ENCODE data around the gene DYNLL2. TPM values are rescaled to one million over a fixed set of nuclear protein-coding genes. Genes with fewer than 3 reads are reported as not detected.
"Not testable (repeated sequence)": the region's sequence is repeated elsewhere in the genome, so short reads cannot be mapped to it uniquely, and the experiment has no call there.

The DYNLL2 gene
- polyA plus RNA-seq (2013, experiment 1 of 2; ENCODE audit: insufficient read length): 33.3 TPM
- 30.4 TPM for polyA plus RNA-seq (2013, experiment 2 of 2; ENCODE audit: insufficient read length)

- DNase-seq: peak; percentile 97
Measured at GRCh38 chr17:58082870-58083490, at the start of gene DYNLL2. Gene DYNLL2 (plus strand): TSS chr17:58083419. CDS start chr17:58087091, 3,672 bp downstream.

DNA sequence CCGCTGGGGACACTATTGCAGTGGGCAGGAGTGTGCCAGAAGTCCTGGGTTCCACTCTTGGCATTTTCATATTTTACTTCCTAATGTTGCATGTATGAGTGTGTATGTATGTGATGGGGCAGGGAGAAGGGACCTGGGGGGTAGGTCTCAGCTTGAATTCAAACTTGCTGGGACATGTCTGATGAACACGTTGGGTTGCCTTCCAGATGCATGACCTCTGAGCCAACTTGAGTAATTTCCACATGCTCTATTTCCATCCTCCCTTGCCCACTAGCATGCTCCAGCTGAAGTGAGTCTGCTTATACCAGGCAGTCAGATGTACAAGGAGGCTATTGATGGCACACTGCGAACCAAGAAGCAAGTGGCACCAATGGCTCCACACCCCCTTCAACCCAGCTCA lies 43.2 kb upstream of the DYNLL2 start:
- DNase-seq: no peak

DNA sequence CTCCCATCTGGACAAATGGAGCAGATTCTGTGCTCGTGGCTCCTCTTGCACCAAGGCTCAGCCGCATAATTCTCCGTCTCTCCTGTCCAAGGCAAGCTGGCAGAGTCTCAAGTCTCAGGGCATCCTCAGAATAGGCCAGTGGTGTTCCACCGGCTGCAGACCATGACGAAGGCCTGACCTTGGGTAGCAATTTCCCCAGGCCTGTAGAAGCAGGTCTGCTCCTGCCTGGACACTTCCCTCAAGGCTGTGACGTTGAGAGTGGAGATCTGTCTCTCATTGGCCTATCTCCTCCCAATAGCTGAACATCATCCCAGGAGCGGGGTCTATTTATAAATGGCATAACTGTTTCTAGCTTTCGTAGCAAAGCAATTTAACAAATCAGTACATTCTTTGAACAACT lies 42.8 kb upstream of the DYNLL2 start:
- DNase-seq: no peak

DNA sequence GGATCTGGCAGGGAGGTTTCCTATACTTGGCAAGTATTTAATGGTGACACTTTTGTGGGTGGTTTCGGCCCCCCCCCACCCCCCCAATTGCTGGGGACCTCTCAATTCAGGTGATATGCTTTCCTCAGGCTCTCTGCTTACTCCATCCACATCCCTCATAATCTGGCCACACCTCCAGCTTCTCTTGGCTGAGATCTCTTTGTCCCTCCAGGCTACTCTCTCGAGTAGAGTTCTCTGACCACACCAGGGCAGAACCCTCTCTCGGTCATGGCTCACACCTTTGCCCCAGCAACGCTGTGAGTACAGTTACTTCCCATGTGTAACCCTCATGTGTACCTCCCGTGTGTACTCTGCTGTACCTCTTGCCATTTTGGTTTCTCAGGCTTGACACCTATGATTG lies 42.1 kb upstream of the DYNLL2 start:
- DNase-seq: no peak

DNA sequence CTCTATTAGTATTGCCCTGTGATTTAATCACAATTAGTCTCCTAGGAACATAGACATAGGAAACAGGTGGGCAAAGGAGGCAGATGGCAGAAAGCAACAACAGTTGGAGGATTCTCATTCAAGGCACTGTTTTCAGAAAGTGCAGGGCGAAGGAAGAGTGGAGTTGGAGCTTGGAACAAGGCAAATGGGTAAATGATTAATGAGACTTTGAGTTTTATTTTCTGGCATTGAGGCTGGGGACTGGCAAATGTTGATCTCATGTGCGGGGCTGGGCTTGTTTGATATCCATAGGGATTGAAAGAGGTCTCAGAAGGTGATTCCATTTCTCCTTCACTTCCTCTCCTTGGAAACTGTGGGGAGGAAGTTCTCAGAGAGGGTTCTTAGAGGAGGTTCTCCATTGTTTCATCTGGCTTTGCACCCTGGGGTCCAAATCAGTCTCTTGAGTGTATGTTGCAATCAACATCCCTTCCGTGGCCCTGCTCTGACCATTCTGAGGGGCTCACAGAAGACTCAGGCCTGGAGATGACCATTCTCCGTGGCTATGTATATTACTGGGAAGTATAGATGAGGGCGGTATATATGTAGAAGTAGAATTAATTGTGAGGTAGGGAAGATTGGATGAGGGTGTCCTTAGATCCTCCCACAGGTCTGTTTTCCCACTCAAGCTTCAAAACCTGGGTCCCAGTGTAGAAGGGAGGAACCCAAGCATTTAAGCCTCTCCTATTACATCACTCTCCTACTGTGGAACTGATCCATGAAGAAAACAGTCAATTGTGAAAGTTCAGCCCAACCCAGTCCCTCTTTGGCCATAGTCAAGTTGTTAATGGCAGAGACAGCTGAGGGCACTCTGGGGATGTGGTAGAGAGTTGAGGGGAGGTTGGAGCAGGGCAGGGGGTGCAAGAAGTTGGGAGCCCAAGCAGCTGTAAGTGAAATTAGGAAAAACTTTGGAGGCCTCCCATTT lies 39.7 kb upstream of the DYNLL2 start:
- no peak for DNase-seq

- not testable (repeated sequence) for DNase-seq
Measured at GRCh38 chr17:58044256-58044655, 39.0 kb upstream of the DYNLL2 start.

DNA sequence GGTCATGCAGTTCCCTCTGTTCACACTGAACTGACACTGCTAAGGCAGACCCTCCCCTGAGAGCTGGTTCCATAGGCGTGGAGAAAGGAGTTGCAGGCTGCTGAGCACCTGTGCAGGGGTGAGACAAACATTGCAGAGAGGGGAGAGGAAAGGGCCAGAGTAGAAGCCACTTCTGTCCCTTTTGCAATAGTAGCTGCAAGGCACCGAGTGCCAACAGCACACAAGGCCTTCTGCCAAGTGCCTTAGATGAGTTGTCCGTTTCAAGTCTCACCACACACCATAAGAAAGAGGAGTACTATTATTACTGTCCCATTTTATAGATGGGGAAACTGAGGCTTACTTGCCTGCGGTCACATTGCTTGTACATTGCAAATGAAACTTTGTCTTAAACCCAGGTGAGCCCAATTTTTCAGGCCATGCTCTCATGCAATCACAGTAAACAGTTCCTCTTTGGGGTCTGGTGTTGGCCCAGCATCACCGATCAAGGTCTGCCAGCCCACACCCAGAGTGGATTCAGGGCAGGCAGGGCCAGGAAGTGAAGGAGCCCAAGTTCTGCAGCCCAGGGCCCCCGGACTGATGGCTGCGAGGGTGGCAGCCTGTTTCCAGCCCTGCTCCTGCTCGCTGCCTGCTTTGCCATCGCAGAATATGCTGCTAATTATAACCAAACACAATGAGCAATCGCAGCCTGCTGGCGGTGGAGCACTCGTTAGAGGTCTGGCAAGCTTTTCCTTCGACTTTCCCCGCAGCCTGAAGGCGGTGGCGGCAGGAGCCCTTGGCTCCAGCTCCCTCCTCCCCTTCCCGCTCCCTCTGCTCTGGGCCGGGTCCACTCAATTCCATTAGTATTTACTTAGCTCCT lies 36.8 kb upstream of the DYNLL2 start:
- peak; percentile 23 for DNase-seq

DNA sequence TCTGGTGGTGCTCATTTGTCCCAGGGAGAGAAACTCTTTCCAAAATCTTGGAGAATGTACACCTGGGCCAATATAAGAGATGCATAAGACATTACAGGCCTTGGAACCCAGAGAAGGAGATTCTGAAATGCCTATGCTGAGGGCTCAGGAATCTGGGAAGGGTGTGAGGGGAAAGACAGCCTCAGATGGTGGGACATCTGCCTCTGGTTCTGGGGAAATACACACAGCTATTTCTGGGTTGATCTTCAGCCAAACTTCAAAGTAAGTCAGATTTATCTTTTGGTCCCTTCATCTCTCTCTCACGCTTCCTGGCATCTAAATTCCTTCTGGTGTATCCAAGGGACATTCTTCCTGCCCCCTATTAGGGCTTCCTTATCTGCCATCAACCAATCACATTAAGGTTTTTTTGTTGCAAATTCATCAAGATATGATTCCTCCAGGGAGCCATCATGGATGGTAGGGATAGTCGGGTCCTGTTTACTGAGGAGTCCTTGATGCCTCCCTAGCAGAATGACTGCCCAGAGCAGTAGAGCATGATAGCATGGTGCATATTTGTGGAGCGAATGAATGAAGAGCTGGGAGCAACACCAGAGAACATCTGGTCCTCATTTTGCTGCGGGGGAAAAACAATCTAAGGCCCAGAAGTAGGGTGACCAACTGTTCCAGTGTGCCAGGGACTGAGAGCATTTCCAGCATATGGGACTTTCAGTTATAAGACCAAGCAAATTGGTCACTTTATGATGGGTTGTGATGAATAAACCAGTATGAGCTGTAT lies 35.7 kb upstream of the DYNLL2 start:
- DNase-seq: no peak

- no peak for DNase-seq
Measured at GRCh38 chr17:58049533-58049932, 33.7 kb upstream of the DYNLL2 start.

- no peak for DNase-seq
Measured at GRCh38 chr17:58050966-58051365, 32.3 kb upstream of the DYNLL2 start.

DNA sequence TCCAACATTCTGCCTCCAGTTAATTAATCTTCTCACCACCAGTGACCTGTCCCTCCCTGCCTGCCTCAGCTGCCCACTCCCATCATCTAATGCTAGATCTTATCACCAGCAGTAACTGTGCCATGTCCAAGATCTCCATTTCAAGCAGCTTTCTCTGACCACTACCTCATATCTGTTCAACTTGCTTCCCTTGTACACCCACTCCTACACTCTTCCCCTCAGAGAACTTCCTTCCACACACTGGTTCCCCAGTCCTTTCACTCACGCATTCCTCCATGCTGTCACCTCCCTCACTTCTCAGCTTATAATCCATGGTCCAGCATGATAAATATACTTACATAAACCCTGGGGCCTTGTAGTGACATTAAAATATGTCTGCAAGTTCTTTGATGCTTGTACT lies 31.8 kb upstream of the DYNLL2 start:
- DNase-seq: no peak

GRCh38 chr17:58052407-58052806 lies 30.8 kb upstream of the DYNLL2 start:
- no peak for DNase-seq

DNA sequence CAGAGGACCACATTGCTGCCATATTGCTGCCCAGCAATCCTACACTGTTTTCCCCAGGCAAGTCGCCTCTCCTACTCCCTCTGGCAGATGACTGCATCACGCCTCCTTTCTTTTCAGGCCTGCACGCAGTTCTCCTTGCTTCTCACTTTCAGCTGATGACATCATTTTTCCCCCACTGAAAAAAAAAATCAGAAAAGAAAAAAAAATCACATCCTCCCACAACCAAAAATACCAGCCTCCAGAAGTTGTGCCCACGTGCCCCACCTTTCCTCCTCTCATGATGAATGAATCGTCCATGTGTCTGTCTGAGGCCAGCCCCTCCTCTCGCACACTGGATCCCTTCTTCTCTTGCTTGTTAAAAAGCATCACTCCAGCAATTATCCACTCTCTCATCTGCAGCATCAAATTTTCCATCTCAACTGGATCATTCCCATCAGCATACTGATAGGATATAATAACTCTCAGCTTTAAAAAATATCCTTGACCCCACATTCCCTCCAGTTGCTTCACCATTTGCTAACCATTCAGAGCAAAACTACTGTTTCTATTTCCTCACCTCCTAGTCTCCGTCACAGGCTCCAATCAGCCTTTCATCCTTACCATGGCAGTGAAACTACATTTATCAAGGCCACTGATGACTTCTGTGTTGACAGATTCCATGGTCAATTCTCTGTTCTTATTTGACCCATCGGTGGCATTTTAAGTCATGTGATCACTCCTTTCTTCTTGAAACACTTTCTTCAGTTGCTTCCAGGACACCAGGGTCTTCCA lies 30.1 kb upstream of the DYNLL2 start:
- no peak for DNase-seq

DNA sequence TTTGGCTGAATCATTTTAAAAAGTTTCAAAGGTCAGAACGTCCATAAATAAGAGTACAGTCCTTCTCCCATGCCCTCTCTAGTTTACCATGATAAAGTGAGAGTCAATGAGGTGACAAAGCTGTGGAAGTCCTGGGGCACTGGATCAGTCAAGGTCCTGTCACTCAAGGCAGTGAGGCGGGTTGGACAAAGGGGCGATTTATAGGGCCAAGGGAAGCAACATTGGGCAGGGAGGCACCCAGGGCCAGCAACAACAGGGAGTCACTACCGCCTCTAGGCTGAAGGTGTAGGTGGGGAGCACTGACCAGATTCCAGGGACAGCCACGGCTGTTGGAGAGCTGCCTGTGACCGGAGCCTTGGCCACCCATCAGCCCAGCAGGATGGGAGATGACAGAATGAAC lies 28.6 kb upstream of the DYNLL2 start:
- DNase-seq: no peak

DNA sequence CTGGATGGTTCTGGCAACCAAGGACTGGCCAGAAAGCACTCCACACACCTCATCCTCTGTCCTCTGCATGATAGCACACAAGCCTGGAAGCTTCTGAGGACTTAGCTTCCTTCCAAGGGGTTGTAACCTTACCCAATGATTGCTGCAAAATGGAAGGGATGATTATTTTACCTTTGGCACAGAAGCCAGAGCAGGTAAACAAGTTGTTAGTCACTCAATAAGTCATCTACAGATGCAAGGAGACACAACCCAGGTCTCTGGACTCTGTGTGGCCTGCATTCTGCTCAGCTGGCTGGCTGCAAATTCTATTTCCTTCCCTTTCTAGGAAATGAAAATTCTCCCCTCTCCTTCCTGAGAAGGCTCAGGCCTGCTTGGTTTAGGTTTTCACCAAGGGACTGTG lies 26.7 kb upstream of the DYNLL2 start:
- no peak for DNase-seq

DNA sequence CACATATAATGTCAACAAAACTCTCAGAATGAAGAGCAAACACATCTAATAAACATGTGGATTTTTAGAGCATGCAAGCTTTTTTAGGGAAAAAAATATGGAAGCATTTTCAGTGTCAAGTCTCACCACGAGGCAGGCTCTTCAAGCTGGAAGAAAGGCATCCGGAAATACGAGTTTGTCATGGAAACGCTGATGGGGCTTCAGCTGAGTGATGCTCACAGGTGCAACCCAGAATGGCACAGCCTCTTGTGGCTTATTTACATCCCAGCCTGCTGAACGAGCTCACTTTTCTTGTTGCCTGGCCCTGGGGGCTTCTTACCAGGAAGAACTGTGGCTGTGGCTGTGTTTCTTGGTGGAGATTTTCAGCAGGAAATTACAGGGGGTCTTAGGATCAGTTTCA lies 24.1 kb upstream of the DYNLL2 start:
- no peak for DNase-seq

DNA sequence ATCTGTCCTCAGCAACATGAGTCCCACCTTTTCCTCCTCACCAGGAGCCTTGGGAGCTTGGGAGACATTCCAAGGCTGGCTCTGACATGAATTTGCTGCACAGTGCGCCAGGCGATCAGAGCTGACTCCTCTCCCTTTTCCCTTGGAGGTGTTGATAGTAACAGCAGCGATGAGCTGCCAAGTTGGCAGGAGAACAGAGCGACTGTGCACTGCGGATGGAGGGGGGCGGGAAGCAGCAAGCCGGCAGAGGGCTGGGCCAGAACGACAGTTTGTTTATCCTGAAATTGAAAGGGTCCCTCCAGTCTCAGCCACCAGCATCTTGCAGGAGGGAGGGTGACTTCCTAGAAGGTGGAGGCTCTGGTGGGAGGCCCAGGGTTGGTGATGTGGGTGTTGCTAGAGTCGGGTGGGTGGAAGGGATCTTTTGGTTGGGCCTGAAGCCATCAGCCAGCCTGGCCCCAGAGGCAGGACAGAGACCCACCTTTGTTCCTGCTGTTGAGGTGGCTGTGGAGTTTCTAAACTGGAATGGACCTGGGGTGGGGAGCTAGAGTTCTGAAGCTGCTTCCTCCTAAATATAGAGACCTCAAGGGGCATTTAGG lies 22.5 kb upstream of the DYNLL2 start:
- DNase-seq: peak; percentile 38

DNA sequence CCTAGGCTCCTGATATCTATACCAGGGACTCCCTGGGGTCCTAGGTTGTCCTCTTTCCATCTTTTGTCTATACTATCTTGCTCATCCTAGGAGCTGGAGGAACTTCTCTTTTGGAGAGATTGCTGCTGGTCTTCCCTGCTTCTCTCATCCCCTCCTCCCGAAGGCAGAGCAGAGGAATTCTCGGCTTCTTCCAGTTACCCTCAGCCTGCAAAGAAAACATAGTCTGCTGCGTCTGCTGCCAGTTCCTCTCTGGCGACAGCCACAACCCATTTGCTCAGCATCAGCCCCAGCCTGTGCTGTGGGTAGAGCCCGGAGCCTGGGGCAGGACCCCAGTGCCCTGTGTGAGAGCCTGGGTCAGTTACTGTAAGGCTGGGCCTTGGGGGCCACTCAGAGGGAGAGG lies 21.5 kb upstream of the DYNLL2 start:
- DNase-seq: no peak

DNA sequence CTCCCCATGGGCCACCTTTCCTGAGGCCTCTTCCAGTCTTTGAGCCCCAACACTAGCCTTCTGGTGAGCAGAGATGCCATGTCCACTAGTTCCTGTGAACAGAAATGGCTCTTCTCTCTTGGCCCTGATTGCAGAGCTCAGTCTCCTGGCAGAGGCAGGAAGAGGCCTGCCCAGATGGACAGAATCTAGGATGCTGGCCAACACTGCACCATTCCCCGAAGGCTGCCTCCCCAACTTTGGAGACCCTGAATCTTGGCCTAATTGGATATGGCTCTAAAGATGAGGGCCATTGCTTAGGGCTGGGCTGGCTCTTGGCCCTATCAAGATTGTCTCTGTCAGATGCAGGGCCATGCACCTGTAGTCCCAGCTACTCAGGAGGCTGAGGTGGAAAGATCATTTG lies 18.0 kb upstream of the DYNLL2 start:
- DNase-seq: no peak

DNA sequence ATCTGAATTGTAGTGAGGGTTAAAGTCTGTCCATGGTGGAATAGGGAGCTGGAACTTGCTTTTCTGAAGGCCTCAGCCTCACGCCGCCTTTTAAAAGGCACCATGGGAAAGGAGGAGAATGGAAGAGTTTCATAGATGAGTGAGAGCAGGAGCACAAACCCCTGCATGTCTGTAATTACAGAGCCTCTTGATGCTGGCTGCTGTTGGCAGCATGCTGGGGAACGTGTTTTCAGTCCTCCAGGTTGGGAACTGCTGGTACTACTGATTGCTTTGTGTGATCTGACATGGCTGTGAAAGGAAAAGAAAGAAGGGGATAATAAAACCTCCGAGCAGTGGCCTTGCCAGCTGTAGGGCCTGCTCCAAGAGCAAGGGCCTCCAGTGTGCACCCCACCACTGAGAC lies 16.8 kb upstream of the DYNLL2 start:
- DNase-seq: no peak

DNA sequence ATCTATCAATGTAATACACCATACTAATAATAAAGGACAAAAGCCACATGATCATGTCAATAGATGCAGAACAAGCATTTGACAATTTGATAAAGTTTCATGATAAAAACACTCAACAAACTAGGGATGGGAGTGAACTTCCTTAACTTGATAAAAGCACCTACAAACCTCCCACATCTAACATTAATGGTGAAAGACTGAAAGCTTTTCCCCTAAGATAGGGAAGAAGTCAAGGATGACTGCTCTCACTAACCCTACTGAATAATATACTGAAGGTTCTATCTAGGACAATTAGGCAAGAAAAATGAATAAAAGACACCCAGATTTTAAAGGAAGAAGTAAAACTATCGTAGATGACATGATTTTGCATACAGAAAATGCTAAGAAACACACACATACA lies 10.4 kb upstream of the DYNLL2 start:
- no peak for DNase-seq
